B cell (primary cell): ENCODE data around the gene RCOR3.

ENCODE experiments used
- EZH2 ChIP-seq: IDR thresholded peaks from 2 replicates; pipeline ENCODE4 v1.6.1; 2012; ENCODE audit warnings: borderline replicate concordance, low read depth, mild to moderate bottlenecking, moderate library complexity, low read length; ENCODE audit not compliant: insufficient read depth, poor library complexity, severe bottlenecking
- TF ChIP-seq, protein P1 (sequence below): fragments of 200-600 bp; IDR thresholded peaks from one replicate; pipeline ENCODE4 v1.8.0; 2022; ENCODE audit warnings: antibody characterized with exemption, mild to moderate bottlenecking

DNA sequence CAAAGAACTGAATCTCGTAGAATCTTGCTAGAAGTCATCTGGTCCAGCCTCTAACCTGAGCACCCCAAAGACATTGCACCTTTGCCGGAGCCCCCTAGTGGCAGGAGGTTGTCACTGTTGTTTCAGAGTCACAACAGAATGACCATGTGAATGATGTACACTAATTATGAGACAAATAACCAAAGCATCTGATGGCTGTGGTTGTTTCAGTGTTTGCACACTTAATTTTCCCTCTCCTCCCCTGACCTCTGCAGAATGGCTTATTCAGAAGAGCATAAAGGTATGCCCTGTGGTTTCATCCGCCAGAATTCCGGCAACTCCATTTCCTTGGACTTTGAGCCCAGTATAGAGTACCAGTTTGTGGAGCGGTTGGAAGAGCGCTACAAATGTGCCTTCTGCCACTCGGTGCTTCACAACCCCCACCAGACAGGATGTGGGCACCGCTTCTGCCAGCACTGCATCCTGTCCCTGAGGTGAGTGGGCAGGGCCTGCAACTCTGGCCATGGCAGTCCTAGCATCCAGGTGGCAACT, 93.9 kb downstream of the RCOR3 start:
- TF ChIP-seq, protein P1, sequence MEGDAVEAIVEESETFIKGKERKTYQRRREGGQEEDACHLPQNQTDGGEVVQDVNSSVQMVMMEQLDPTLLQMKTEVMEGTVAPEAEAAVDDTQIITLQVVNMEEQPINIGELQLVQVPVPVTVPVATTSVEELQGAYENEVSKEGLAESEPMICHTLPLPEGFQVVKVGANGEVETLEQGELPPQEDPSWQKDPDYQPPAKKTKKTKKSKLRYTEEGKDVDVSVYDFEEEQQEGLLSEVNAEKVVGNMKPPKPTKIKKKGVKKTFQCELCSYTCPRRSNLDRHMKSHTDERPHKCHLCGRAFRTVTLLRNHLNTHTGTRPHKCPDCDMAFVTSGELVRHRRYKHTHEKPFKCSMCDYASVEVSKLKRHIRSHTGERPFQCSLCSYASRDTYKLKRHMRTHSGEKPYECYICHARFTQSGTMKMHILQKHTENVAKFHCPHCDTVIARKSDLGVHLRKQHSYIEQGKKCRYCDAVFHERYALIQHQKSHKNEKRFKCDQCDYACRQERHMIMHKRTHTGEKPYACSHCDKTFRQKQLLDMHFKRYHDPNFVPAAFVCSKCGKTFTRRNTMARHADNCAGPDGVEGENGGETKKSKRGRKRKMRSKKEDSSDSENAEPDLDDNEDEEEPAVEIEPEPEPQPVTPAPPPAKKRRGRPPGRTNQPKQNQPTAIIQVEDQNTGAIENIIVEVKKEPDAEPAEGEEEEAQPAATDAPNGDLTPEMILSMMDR: peak; percentile 79
- TF ChIP-seq EZH2: no peak
